KMS-11 (cell line): ENCODE results near the gene AKAP13.

Experiments
- H2AFZ ChIP-seq: fragments of 200-600 bp; sonication (generic); 2 replicates; pipeline ENCODE4 v1.6.1; 2016; ENCODE audit warnings: antibody characterized with exemption, mixed run types, low read depth
- H3K27ac ChIP-seq: fragments of 200-600 bp; sonication (generic); 2 replicates; pipeline ENCODE4 v1.6.1; 2016; ENCODE audit warnings: mild to moderate bottlenecking, mixed run types
- H3K27me3 ChIP-seq: fragments of 200-600 bp; sonication (generic); 2 replicates; pipeline ENCODE4 v1.6.1; 2017; ENCODE audit warnings: mild to moderate bottlenecking, low read depth, mixed run types, moderate library complexity; ENCODE audit not compliant: insufficient read depth
- H3K36me3 ChIP-seq: fragments of 200-600 bp; sonication (generic); 2 replicates; pipeline ENCODE4 v1.6.1; 2017; ENCODE audit warnings: mild to moderate bottlenecking, mixed run types; ENCODE audit not compliant: insufficient read depth
- H3K4me1 ChIP-seq: fragments of 200-600 bp; sonication (generic); 2 replicates; pipeline ENCODE4 v1.6.1; 2016; ENCODE audit warnings: mild to moderate bottlenecking, low read depth, mixed run types; ENCODE audit not compliant: poor library complexity, severe bottlenecking
- H3K4me2 ChIP-seq: fragments of 200-600 bp; sonication (generic); 2 replicates; pipeline ENCODE4 v1.7.0; 2016; ENCODE audit warnings: mild to moderate bottlenecking, mixed run types
- H3K4me3 ChIP-seq: fragments of 200-600 bp; sonication (generic); IDR thresholded peaks from 2 replicates; pipeline ENCODE4 v1.6.1; 2017; ENCODE audit warnings: low read depth, low read length, mixed read lengths; ENCODE audit not compliant: insufficient read depth
- H3K79me2 ChIP-seq: fragments of 200-600 bp; sonication (generic); 2 replicates; pipeline ENCODE4 v1.6.1; 2016; ENCODE audit warnings: low read depth, mixed run types; ENCODE audit not compliant: insufficient read depth
- H3K9ac ChIP-seq: fragments of 200-600 bp; sonication (generic); 2 replicates; pipeline ENCODE4 v1.6.1; 2016; ENCODE audit warnings: mild to moderate bottlenecking, mixed run types
- H4K20me1 ChIP-seq: fragments of 200-600 bp; sonication (generic); 2 replicates; pipeline ENCODE4 v1.6.1; 2016; ENCODE audit warnings: mild to moderate bottlenecking, mixed run types; ENCODE audit not compliant: insufficient read depth
- CTCF ChIP-seq: fragments of 200-600 bp; sonication (generic); conservative IDR thresholded peaks from 2 replicates; pipeline ENCODE4 v1.6.1; 2017; ENCODE audit warnings: low read depth, mild to moderate bottlenecking, antibody characterized with exemption, low read length, moderate library complexity, mixed read lengths

Gene AKAP13

GRCh38 chr15:85520650-85521049 is 140.2 kb downstream of the AKAP13 start:
- Histone ChIP-seq H3K4me3 (no peak overlapping the region), H3K4me2 (no peak overlapping the region), H3K27ac (no peak overlapping the region), H3K27me3 (no peaks in the 10 kb centered on the region), H3K36me3 (no peaks in the 10 kb centered on the region), H2AFZ (no peak overlapping the region), H4K20me1 (no peaks in the 10 kb centered on the region), H3K9ac (no peak overlapping the region), H3K4me1 (peaks cover 12% of the 10 kb centered on the region), H3K79me2 (no peaks in the 10 kb centered on the region)
- no peak for TF ChIP-seq CTCF

GRCh38 chr15:85523530-85523929 is 143.1 kb downstream of the AKAP13 start:
- Histone ChIP-seq H3K27me3 (no peaks in the 10 kb centered on the region), H2AFZ (no peak overlapping the region), H3K9ac (no peak overlapping the region), H3K36me3 (no peaks in the 10 kb centered on the region), H3K27ac (no peak overlapping the region), H4K20me1 (no peaks in the 10 kb centered on the region), H3K4me2 (no peak overlapping the region), H3K79me2 (no peaks in the 10 kb centered on the region), H3K4me3 (no peak overlapping the region), H3K4me1 (peaks cover 24% of the 10 kb centered on the region)
- TF ChIP-seq CTCF = no peak

- Histone ChIP-seq H2AFZ (no peak overlapping the region), H3K4me3 (no peak overlapping the region), H3K4me2 (peak overlapping the region; percentile 47), H3K27me3 (no peaks in the 10 kb centered on the region), H3K36me3 (no peaks in the 10 kb centered on the region), H3K4me1 (peaks cover 24% of the 10 kb centered on the region), H4K20me1 (no peaks in the 10 kb centered on the region), H3K9ac (no peak overlapping the region), H3K79me2 (no peaks in the 10 kb centered on the region), H3K27ac (peak overlapping the region; percentile 14; the same call in 1 of the 2 replicates)
- no peak for TF ChIP-seq CTCF
These were observed 145.4 kb downstream of the AKAP13 start for GRCh38 chr15:85525755-85526154.

GRCh38 chr15:85527895-85528294 is 147.5 kb downstream of the AKAP13 start:
- Histone ChIP-seq H3K4me2 (no peak overlapping the region), H3K9ac (no peak overlapping the region), H3K27ac (no peak overlapping the region), H3K79me2 (no peaks in the 10 kb centered on the region), H2AFZ (no peak overlapping the region), H3K4me3 (no peak overlapping the region), H3K4me1 (peaks cover 24% of the 10 kb centered on the region), H3K27me3 (no peaks in the 10 kb centered on the region), H4K20me1 (no peaks in the 10 kb centered on the region), H3K36me3 (no peaks in the 10 kb centered on the region)
- TF ChIP-seq CTCF = no peak
